GM21576 (cell line): Measurements from ENCODE around the gene GNB1.

Experiments
- ATAC-seq: cut with Tn5 transposase; IDR thresholded peaks from one replicate; pipeline ENCODE4 v1.9.1; 2021; ENCODE audit warnings: mild to moderate bottlenecking, moderate library complexity; ENCODE audit not compliant: unreplicated experiment

GNB1 gene

GRCh38 chr1:1768249-1768992 lies 122.5 kb downstream of the GNB1 start:
- ATAC-seq = no peak

GRCh38 chr1:1764876-1765470 lies 125.9 kb downstream of the GNB1 start:
- ATAC-seq = no peak

DNA sequence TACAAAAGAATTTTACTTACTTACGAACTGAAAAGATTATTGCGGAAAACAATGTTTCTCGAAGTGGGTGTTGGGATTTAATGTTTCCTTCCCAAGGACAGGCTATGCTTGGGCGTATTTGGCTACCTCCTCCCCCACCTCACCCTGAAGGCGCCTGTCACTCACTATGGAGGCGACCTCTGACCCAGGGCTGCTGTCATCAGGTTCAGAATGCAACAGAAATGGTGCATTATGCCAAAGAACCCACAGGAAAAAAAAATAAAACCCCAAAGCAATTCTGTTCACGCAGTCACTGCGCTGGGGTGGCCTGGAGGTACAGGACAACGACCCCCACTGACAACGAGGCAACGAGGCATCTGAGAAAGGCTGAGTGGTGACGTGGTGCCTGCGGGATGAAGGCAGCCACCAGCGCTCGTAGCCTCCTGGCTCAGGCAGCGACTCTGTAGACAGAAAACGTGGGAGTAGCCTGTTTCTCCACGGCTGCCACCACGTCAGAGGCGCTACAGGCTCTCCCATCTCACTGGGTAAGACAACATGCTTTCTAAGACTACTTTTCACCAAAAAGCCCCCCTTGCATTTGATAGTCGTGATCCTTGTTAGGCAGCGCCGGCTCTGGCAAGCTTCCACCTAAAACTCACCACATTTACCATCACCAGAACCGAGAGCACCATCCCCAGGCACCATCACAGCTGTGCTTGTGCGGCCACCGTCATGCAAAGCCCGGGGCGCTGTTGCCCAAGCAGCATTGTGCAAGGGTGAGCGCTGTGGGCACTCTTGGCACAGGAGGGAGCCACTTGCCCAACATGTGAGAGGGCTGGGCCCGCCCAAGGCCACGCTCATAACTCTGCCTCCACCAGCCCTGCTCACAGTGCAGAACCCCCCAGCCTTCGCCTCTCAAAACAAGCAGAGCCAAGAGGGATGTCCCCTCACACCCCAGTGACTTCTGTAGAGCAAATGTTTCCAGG lies 126.9 kb downstream of the GNB1 start:
- ATAC-seq = no peak

- no peak for ATAC-seq
Observed at GRCh38 chr1:1761504-1762376, 129.1 kb downstream of the GNB1 start.

DNA sequence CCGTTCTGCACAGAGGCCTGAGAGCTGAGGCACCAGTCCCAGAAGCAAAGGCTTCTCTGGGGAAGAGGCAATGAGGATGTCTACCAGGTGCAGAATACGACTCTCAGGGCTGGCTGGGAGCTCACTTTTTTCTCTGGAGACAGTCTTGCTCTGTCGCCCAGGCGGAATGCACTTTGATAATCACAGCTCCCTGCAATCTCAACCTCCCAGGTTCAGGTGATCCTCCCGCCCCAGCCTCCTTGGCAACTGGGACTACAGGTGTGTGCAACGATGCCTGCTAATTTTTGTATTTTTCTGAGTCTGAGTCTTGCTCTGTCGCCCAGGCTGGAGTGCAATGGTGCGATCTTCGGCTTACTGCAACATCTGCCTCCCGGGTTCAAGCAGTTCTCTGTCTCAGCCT lies 130.2 kb downstream of the GNB1 start:
- ATAC-seq = no peak

DNA sequence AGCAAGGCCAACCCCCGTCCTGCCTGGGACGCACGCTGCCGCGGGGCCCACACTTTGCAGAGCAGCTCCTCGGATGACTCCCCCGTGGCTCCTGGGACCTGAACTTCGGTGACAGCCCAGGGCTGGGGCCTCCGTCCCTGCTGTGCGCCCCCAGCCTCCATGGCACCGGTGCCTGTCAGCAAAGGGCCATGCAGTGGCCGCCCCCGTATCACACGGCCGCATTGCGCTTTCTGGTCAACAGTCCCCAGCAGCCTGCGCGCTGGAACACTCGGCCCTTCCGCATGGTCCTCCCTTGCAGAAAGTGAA lies 130.6 kb downstream of the GNB1 start:
- no peak for ATAC-seq

DNA sequence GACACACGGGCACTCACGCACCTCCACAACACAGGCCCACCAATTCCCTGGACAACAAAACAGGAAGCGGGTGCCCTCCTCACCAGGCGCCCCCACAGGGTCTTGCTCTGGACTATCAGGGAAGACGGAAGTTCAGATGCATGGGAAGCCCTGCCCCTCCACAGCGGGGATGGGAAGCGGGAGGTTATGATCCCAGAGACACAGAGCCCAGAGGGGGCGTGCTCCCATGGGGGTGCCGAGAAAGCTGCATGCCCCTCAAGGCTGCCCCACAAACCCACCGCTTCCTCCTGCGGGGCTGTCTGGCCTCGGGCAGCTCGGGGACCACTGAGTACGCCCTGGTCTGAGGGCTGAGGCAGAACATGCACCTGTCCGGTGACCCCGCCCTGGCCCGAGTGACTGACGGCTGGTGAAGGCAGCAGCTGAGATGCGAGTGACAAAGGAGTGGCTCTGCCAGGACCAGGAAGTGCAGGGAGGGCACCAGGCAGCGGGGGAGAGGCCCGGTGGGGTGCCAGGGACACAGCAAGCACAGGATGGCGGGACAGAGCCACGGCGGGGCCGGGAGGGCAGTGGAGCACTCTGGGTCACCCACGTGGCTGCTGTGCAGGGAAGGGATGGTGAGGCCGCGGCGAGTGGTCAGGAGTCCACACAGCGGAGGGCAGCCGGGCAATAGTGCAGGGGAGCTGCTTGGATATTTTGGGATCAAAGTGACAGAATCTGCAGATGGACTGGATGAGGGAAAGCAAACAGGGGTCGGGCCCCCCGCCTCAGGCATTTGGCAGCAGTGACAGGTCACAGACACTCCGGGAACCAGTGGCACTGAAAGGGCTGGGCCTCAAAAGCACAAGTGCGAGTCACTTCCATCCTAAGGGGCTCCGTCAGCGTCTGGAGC lies 131.2 kb downstream of the GNB1 start:
- no peak for ATAC-seq

GRCh38 chr1:1758692-1759455 lies 132.0 kb downstream of the GNB1 start:
- ATAC-seq = no peak

DNA sequence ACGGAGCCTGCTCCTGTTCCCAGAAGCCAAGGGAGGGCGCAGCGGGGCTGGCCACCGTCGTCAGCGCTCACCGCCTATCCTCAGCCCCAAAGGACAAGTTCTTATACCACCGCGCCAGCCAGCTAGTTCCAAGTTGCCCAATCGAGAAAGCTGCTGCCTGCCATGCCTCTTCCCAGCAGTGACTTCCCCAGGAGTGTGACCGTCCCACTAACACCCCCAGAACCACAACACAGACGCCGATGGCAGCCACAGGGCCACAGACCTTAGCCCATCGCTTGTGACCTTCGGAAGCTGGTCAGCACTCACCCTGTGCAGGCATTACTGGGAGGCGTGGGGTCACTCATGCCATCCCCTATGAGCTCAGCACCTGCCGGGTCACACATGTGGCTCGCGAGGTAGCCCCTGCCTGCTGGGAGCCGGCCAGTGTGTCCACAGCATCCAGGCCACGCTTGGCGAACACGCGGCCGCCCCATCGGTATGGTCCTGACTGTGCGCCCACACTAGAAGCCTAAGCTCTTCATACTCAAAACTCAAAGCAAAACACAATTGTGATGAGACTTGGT lies 132.7 kb downstream of the GNB1 start:
- no peak for ATAC-seq

- no peak for ATAC-seq
Observed at GRCh38 chr1:1757422-1758058, 133.3 kb downstream of the GNB1 start.

DNA sequence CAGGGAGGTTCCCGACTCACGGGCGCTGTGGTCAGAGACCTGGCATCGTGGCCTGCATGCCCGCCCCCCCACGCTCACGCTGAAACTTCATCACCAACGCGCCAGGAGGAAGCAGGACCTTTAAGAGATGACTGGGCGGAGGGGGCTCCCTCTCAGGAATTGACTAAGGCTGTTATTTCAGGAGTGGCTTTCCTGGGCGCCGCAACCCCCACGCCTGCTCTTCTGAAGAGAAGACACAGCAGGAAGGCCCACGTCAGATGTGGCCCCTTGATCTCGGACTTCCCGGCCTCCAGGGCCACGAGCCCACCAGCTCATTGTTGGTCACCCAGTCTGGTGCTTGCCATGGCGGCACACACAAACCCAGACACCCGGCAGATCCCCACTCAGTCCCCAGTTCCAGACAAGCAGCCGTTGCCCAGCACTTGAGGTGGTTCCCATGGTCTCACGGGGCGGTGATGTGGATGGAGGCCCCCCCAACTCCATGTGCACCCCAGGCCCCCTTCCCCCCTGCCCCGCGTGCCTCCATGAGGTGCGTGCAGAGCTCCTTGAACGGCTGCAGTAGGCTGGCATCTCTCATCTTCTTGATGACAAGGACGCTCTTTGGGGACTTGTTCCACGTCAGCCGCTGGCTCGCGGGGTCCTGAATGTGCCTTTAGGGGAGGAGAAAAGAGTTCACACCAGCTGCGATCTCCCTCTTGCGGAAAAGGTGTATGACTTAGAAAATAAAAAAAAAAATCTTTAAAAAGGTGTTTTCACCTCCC lies 134.0 kb downstream of the GNB1 start:
- ATAC-seq = no peak

- ATAC-seq = no peak
Observed at GRCh38 chr1:1755852-1756251, 135.0 kb downstream of the GNB1 start.

DNA sequence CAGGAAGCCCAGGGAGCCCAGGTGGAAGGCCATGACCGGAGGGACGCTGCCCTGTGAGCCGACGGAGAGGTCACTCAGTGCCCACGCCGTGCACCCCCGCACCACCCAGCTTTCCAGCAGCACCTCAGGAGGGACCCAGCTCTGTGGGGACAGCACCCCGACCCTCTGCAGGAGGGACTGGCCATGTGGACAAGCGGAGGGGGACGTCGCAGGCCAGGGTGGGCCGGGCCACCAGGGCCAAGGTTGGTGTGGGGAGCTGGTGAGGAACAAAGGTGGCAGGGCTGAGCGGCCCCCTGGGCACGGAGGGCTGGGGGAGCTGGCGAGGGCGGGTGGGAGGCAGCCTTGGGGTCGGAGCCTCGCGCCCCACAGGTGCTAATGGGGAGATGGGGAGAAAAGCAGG lies 135.5 kb downstream of the GNB1 start:
- no peak for ATAC-seq

- no peak for ATAC-seq
Observed at GRCh38 chr1:1754051-1754815, 136.7 kb downstream of the GNB1 start.

DNA sequence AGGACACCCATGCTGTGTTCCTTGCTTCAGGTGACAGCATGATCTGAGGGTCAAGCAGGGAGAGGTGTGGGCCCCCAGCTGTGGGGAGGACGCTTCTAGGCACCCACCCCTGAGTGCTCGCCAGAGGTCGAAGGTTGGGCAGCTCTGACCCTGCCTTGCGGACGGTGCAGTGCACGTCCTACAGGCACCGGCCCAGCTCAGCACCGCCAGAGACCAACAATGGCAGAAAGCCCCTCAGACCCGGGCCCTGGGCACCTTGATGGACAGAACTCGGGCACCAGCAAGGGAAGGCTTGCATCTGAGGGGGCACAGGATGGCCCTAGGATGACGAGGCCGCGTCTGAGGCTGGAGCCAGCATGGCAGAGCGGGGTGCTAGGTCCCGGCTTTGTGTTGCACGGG lies 137.3 kb downstream of the GNB1 start:
- no peak for ATAC-seq

GRCh38 chr1:1752636-1753606 lies 138.0 kb downstream of the GNB1 start:
- no peak for ATAC-seq
